GM12878 (cell line): ENCODE data around the gene KCNJ18. TPM values are rescaled to one million over a fixed set of nuclear protein-coding genes. Genes with fewer than 3 reads are reported as not detected.
"Not testable (repeated sequence)": the region's sequence is repeated elsewhere in the genome, so short reads cannot be mapped to it uniquely, and the experiment has no call there.

Experiments
- ATAC-seq: fragments of 200-7000 bp; cut with Tn5 transposase; 3 replicates; pipeline ENCODE4 v1.9.1; 2020; ENCODE audit warnings: mild to moderate bottlenecking, moderate library complexity
- BruUV-seq: library from RNA; stranded (reverse); fragments of 400-500 nt; replicated peaks from 2 replicates; lab custom pipeline; 2021; lab: Mats Ljungman, UMichigan
- CTCF ChIA-PET: fragments of 300-600 bp; sonication (Branson Sonifier 250); formaldehyde crosslinking; extraction: SDS; loops from one replicate; lab custom pipeline; 2021; ENCODE audit warnings: inconsistent platforms; lab: Yijun Ruan, JAX
- POLR2A ChIA-PET: fragments of 350-600 bp; formaldehyde crosslinking; extraction: SDS; loops from one replicate; lab custom pipeline; 2021; ENCODE audit warnings: inconsistent platforms; lab: Charles Lee
- RAD21 ChIA-PET: fragments of 300-600 bp; sonication (Branson Sonifier 250); formaldehyde crosslinking; loops from one replicate; lab custom pipeline; 2023; ENCODE audit warnings: antibody characterized with exemption; ENCODE audit not compliant: unreplicated experiment; lab: Charles Lee
- SMC1A ChIA-PET: fragments of 300-600 bp; sonication (Branson Sonifier 250); formaldehyde crosslinking; loops from one replicate; lab custom pipeline; 2023; ENCODE audit not compliant: unreplicated experiment, uncharacterized antibody; lab: Charles Lee
- DNase-seq: peaks from one replicate; pipeline ENCODE4 v3.0.0-alpha.2; 2011; ENCODE audit warnings: low read depth, low spot score
- FAIRE-seq: peaks from 3 replicates; lab custom pipeline; 2011; peaks lifted over from hg19 to GRCh38; lab: Jason Lieb, UNC
- H2AFZ ChIP-seq: 2 replicates; pipeline ENCODE4 v1.6.0; 2011; ENCODE audit warnings: low read depth, low read length, control low read depth; ENCODE audit not compliant: control insufficient read depth
- H3K27ac ChIP-seq: 2 replicates; pipeline ENCODE4 v1.5.1; 2011; ENCODE audit warnings: control low read depth; ENCODE audit not compliant: control insufficient read depth, insufficient read depth
- H3K27me3 ChIP-seq, 2 experiments: replicated peaks in 1 of 2; 2 replicates each; pipeline versions ENCODE4 v1.6.0 to v1.6.1; 2011; ENCODE audit warnings: low read length in 1 of 2; ENCODE audit not compliant: control insufficient read depth in 2 of 2, insufficient read depth in 2 of 2
- H3K36me3 ChIP-seq, 2 experiments: 2 replicates each; pipeline ENCODE4 v1.5.1; 2011; ENCODE audit warnings: low read length in 1 of 2; ENCODE audit not compliant: control insufficient read depth in 2 of 2, insufficient read depth in 2 of 2
- H3K4me1 ChIP-seq: 2 replicates; pipeline ENCODE4 v1.6.1; 2011; ENCODE audit warnings: mild to moderate bottlenecking, low read length, moderate library complexity, mixed read lengths; ENCODE audit not compliant: control insufficient read depth, insufficient read depth
- H3K4me2 ChIP-seq: 2 replicates; pipeline ENCODE4 v1.6.0; 2011; ENCODE audit warnings: control low read depth; ENCODE audit not compliant: control insufficient read depth, insufficient read depth
- H3K4me3 ChIP-seq: fragments of 200-600 bp; sonication (generic); 2 replicates; pipeline ENCODE4 v1.5.1; 2016
- H3K79me2 ChIP-seq: 2 replicates; pipeline ENCODE4 v1.6.0; 2011; ENCODE audit warnings: low read length; ENCODE audit not compliant: control insufficient read depth, insufficient read depth
- H3K9ac ChIP-seq: 2 replicates; pipeline ENCODE4 v1.8.0; 2011; ENCODE audit warnings: low read length, control low read depth, mixed read lengths; ENCODE audit not compliant: control insufficient read depth, insufficient read depth
- H3K9me3 ChIP-seq: replicated peaks from 3 replicates; pipeline ENCODE4 v1.5.1; 2011; ENCODE audit warnings: mild to moderate bottlenecking, low read length; ENCODE audit not compliant: control insufficient read depth, insufficient read depth
- H4K20me1 ChIP-seq: 2 replicates; pipeline ENCODE4 v1.6.0; 2011; ENCODE audit not compliant: control insufficient read depth, insufficient read depth
- WGBS: methylation state at CpG from one replicate; pipeline ENCODE4 v1.1.6; 2016; ENCODE audit warnings: low lambda C conversion rate; ENCODE audit not compliant: insufficient replicate concordance, insufficient coverage; ENCODE audit errors: missing lambda C conversion rate; 5-methylcytosine and 5-hydroxymethylcytosine counted together
- in situ Hi-C: fragments of 300-500 bp; cut with MboI; formaldehyde crosslinking; loops from 9 replicates; pipeline ENCODE4 v1.14.3; 2018; ENCODE audit warnings: mixed read lengths
- intact Hi-C: fragments of 100-400 bp; cut with micrococcal nuclease; formaldehyde crosslinking; loops from one replicate; pipeline ENCODE4 v1.14.2; 2022; ENCODE audit not compliant: unreplicated experiment
- polyA plus RNA-seq, 11 experiments: library from polyadenylated mRNA; depleted of rRNA in 4 of 11; unstranded in 6 of 11; stranded (reverse) in 5 of 11; fragments of >200 nt; fragmentation: Nextera tagmentation in 4 of 11; fragmentation: Illumina TruSeq in 1 of 11; extraction: Ambion mirVana in 4 of 11; extraction: Trizol in 1 of 11; gene quantifications; 1 replicate in 1 of 11; 2 replicates in 10 of 11; pipeline versions ENCODE4 v1.2.1 to v1.2.3, GENCODE V29; 2011 to 2016; ENCODE audit warnings: inconsistent platforms in 2 of 11, missing spikeins in 2 of 11, low read depth in 1 of 11
- total RNA-seq, 4 experiments: library from RNA; depleted of rRNA in 3 of 4; stranded (reverse); fragments of >200 nt in 3 of 4; fragmentation: Illumina TruSeq in 1 of 4; extraction: Trizol in 1 of 4; gene quantifications; 2 replicates each; pipeline versions ENCODE4 v1.2.1 to v1.2.3, GENCODE V29; 2013 to 2021

KCNJ18 gene
- total and polyA plus RNA-seq, 10 of the 15 experiments (the other 5 are each of a cell fraction or from before 2014, with no cell fraction given): not detected

DNA sequence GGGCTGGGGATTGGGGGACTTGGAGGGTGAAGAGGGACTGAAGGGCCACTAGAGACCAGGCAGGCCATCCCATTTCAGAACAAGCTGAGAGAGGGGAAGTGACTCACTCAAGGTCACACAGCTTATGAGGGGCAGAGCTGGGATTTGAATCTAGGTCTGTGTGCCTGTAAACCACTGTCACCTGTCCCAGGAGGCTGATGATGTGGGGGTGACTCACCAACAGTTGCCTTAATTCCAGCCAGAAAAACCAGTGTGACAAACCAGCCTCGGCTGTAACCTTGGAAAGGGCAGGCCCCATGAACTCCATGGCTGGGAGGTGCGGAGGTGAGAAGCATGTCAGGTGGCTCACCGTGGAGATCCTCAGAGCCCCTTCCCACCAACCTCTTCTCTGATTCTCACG, 1.6 kb downstream of the KCNJ18 start:
- WGBS: 44% methylated on average over 4 of the region's 4 CpGs
- intact Hi-C loops, FAIRE-seq, ATAC-seq, H4K20me1 ChIP-seq, H3K27me3 ChIP-seq, H2AFZ ChIP-seq, H3K4me3 ChIP-seq, H3K27ac ChIP-seq, SMC1A ChIA-PET, BruUV-seq, H3K9me3 ChIP-seq, H3K4me2 ChIP-seq, H3K4me1 ChIP-seq, RAD21 ChIA-PET, CTCF ChIA-PET, H3K79me2 ChIP-seq, DNase-seq, POLR2A ChIA-PET, H3K9ac ChIP-seq, H3K36me3 ChIP-seq: not testable (repeated sequence)
- in situ Hi-C loops: loop anchor here (25.0 kb wide), 1 partner anchor 107 kb away; no protein-coding TSS in a partner anchor

DNA sequence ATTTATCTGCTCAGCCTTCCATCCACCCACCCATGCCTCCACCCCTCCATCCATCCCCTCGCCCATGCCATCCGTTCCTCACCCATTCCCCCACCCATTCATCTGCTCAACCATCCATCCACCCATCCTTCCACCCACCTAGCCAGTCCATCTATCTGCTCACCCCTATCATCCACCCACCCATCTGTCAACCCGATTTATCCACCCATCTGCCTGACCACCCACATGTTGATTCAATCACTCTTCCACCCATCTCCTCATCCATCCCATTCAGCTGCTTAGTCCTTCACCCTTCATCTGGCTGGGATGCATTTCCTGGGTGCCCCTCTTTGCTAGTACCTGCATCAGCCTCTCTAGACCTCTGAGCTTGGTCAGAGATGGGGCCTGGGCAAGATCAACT, 3.9 kb downstream of the KCNJ18 start:
- ATAC-seq, CTCF ChIA-PET, BruUV-seq, intact Hi-C loops, H3K9ac ChIP-seq, H3K27ac ChIP-seq, H3K79me2 ChIP-seq, H3K4me1 ChIP-seq, RAD21 ChIA-PET, DNase-seq, FAIRE-seq, H3K9me3 ChIP-seq, SMC1A ChIA-PET, H3K36me3 ChIP-seq, H3K4me3 ChIP-seq, H3K27me3 ChIP-seq, POLR2A ChIA-PET, H4K20me1 ChIP-seq, H3K4me2 ChIP-seq, H2AFZ ChIP-seq: not testable (repeated sequence)
- 0% methylated on average over 1 of the region's 3 CpGs for WGBS
- in situ Hi-C loops: loop anchor here (25.0 kb wide), 1 partner anchor 109 kb away; no protein-coding TSS in a partner anchor

DNA sequence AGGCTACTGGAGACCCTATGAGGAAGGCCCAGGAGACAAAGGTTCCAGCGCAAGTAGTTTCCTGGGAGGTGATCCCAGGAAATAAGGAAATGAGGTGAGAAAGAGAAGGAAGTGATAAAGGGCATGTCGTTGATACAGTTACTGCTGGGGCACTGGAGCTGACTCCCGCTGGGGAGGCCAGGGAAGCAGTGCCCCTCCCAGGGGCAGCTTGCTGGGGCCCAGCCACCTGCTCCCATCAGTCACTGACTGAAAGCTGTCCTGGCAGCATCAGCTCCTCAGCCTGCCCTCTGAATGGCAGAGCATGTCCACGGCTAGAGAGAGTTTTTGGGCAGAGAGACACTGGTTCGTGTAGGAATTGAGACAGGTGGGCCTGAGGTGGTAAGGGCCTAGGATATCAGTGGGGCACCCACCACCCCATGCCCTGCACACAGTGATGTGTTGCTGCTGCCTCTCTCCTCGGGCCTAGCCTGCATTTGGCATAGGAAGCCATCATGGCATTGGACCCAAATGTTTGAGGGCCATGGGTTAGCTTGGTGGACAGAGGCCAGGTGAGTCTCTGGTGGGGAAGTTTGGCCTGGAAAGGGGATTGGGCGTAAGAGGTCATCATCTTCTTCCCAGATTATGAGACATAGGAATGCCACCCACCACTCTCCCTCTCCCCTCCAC, 4.7 kb downstream of the KCNJ18 start:
- H3K36me3 ChIP-seq, CTCF ChIA-PET, H3K4me2 ChIP-seq, H3K4me1 ChIP-seq, H3K4me3 ChIP-seq, H2AFZ ChIP-seq, RAD21 ChIA-PET, FAIRE-seq, ATAC-seq, POLR2A ChIA-PET, H3K9ac ChIP-seq, H4K20me1 ChIP-seq, H3K9me3 ChIP-seq, DNase-seq, H3K79me2 ChIP-seq, SMC1A ChIA-PET, H3K27ac ChIP-seq, intact Hi-C loops, BruUV-seq, H3K27me3 ChIP-seq: not testable (repeated sequence)
- 17% methylated on average over 5 of the region's 7 CpGs for WGBS
- in situ Hi-C loops: loop anchor here (25.0 kb wide), 1 partner anchor 110 kb away; no protein-coding TSS in a partner anchor

DNA sequence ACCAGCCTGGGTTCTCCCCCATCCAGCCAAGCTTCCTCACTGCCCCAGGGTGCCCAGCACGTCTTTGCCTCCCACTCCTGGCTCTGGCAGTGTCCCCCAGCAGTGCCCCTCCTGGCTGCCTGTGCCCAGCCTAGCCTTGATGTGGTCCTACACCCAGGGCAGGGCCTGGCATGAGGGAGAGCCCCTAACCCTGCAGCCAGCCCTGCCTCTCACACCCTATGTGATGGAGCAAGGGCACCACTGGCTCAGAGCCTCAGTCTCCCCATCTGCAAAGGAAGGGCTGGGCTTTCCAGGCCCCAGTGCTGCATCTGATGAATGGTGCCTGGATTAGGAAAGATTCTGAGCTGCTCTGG, 5.2 kb downstream of the KCNJ18 start:
- H3K79me2 ChIP-seq, H2AFZ ChIP-seq, H3K9me3 ChIP-seq, H3K27ac ChIP-seq, H3K4me2 ChIP-seq, BruUV-seq, CTCF ChIA-PET, RAD21 ChIA-PET, H3K27me3 ChIP-seq, POLR2A ChIA-PET, ATAC-seq, SMC1A ChIA-PET, intact Hi-C loops, H4K20me1 ChIP-seq, H3K4me3 ChIP-seq, H3K4me1 ChIP-seq, FAIRE-seq, H3K36me3 ChIP-seq, H3K9ac ChIP-seq, DNase-seq: not testable (repeated sequence)
- in situ Hi-C loops: loop anchor here (25.0 kb wide), 1 partner anchor 110 kb away; no protein-coding TSS in a partner anchor
- WGBS: 0% methylated on average over 1 of the region's 1 CpG
